HG02884 (cell line): ENCODE results near the gene ADCY10.
A peak's percentile ranks its signal among the peaks of the same experiment; 100 is the strongest.
"Not testable (repeated sequence)": the region's sequence is repeated elsewhere in the genome, so short reads cannot be mapped to it uniquely, and the experiment has no call there.

ENCODE experiments used
- ATAC-seq: cut with Tn5 transposase; IDR thresholded peaks from one replicate; pipeline ENCODE4 v1.9.1; 2021; ENCODE audit warnings: mild to moderate bottlenecking, moderate library complexity; ENCODE audit not compliant: unreplicated experiment

ADCY10 gene

DNA sequence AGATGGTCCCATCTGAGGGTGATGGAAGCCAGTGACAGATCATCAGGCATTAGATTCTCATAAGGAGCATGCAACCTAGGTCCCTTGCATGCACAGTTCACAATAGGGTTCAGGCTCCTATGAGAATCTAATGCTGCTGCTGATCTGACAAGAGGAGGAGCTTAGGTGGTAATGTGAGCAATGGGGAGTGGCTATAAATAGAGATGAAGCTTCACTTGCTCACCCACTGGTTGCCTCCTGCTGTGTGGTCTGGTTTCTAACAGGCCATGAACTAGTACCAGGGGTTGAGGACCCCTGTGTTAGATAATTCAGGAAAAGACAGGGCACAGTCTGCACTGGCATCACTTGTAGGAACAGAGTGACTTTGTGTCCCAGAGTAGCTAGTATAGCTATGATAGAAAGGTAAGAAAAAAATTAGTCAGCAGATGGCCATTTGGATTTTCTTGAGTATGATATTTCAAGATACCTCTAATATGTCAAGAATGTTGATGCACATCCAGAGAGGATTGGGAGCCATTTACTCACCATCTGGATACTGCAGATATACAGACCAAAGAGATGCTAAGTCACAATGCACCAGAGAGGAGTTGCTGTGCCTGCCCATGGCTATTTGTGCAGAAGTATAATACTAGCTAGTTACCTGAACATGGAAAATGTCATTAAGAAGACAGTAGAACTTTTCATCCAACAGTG lies 53.6 kb downstream of the ADCY10 start:
- ATAC-seq: no peak

DNA sequence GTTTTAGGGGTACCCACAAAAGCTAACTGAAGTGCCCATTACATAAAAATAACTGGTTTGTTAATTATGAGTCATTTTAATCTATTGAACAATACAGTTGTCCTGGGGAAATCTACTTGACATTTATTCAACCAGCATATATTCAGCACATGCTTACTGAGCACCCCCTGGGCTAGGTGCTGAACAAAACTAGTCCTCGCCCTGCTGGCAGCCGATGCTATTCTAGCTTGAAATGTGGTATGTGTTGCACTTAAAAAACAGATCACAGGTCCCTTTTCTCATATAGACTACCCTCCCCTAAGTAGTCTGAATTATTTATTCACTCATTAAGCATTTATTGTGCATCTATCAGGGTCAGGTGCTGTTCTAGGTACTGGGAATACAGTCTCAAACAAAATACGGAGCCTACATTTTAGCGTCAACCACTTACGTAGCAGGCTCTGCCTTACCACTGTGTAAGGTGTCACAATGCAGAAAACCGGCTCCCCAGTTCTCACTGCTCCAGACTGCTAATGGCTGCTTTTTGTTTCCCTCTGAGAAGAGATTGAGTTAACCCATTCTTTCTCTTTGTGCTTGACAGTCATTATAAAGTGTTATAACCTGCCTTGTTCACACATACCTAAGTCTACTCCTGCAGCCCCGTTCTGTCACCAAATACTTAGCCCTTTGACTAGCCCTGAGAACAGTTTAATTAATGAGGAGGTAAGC lies 57.1 kb downstream of the ADCY10 start:
- no peak for ATAC-seq

DNA sequence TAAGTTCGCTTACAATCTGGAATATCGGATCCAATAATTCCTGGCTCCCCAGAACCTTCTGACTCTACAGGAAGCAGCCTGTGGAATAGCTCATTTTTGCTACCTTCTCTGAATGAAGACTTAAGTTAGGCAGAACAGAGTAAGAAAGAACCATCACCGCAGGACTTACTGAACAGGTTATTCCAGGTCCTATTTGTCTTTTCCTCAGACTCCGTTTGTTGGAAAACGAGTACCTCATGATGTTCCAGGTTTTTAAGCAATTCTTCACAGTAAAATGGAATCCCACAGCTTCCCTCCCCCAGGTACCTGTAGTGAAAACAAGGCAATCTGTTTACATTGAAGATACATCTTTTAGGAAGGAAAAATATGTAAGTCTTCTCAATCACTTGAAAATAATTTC lies 59.8 kb downstream of the ADCY10 start:
- no peak for ATAC-seq

DNA sequence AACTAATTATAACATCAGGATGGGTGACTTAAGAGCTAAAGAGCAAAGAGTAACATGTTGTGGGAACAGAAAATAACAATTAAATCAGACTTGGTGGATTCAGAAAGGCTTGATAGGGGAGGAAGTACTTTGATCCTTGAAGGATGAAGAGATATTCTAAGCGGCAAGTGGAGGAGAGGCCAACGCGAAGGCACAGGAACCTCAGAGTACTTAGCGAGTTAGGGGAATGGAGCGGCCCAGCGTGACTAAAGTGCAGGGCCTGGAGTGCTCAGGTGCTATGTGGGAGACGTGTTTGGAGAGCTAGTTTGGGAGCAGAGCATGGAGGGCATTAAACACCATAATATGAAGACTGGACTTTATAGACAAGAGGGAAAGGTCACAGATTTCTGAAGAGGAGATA lies 64.3 kb downstream of the ADCY10 start:
- no peak for ATAC-seq

DNA sequence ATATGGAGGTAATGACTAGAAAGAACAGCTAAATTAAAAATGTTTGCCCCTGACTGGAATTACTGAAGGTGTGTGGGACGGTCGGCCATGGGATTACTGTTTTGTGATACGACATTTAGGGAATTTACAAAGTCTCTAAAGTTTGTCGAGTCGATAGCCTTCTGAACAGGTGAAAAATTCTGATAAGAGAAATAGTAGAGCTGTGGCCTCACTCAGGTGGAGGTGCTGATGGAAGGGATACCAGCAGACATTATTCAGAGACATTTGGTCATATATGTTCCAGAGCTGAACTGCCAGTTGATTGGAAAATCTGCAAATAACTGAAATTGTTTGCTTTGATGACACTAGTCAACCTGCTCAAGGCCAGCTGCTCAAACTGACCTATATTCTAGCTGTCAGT lies 71.1 kb downstream of the ADCY10 start:
- ATAC-seq: no peak

DNA sequence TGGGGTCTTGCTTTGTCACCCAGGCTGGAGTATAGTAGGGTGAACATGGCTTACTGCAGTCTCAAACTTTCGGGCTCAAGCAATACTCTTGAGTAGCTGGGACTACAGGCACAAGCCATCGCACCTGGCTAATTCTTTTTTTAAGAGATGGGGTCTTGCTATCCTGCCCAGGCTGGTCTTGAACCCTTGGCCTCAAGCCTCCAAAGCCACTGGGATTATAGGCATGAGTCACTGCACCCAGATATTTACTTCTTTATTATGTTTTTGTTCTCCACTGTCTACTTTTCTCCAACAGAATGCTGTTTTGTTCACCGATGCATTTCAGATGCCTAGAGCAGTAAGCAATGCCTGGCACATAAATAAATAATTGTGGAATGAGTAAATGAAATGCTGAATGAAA lies 72.4 kb downstream of the ADCY10 start:
- ATAC-seq: no peak

DNA sequence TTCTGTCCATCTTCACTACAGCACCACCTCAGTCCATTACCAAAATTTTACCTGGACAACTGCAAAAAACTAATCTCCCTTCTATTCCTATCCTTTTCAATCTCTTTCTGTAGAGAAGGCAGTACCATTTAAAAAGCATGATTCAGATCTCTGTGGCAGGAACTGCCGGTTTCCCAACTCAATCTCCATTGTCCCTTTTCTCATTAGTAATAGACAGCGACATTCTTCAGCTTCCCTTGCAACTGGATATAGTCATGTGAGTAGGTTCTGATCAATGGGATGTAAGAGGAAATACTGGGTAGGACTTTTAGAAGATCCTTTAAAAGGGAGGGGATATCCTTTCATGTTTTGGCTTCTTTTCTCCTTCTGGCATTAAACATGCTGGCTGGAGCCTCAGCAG lies 74.9 kb downstream of the ADCY10 start:
- no peak for ATAC-seq

DNA sequence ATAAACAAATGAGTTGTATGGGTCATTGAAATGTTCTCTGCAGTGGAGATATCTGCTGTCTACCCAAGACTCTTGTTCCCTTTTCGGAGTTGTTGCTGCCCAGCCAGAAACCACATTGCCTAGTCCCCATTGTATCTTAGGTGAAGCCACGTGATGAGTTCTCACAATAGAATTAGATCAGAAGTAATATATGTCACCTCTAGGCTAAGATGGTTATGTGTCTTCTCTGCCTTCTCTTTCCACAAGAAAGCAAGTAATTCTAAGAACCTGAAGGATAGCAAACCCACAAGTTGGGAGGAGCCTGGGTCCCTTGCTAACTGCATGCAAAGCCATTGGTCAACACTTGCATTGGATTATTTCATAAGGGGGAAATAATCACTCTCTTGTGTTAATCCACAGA lies 76.6 kb downstream of the ADCY10 start:
- no peak for ATAC-seq

DNA sequence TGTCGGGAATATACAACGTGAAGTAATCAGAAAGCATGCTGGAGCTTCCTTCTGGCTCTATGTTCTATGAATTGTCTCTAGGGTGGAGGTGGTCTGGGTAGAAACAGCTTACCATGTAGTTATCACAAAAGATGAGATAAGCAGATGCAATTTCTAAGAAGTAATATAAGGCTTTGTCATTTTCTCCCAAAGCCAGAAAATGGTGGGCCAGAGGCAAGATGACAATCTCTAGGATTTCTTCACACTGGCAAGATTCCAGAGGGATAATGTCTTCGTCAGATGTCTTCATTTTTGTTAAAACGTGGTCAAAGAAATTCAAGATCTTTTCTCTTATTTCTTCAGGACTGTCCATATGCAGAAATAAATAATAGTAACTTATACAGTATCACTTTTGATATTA lies 77.7 kb downstream of the ADCY10 start:
- ATAC-seq: no peak

DNA sequence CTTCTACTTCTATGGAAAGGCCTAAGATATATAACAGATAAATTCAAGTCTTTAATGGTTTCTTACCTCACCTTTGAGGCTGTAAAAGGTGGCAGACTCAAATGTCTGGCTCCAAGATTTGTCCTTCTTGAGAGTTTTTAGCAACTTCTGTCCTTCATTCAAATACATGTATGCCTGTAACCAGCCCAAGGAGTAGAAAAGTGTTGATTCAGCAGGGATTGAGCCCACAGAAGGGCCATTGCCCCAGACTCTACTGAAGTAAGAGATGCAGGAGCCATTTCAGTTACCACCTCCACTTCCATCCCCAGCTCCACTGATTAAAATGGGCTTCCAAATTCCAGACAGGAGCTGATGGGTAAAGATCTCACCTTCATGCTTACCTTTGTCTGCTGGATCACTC lies 80.0 kb downstream of the ADCY10 start:
- no peak for ATAC-seq

DNA sequence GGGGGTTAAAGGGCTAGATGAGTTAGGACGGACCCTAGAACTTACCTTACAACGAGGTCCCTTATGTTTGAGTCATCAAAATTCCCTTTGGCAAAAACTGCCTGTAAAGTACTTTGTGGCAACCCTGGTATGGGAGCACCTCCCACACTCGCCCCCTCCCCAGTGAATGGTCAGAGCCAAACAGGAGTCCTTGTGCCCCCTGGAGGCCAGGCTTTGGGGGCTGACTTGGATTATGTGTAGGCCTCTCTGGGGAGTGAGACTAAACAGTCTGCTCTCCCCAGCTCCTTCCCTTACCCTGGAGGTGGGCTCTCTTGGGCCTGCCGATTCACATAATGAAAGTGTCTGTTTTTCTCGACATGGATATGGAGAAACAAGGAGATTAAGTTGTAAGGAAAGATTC lies 81.2 kb downstream of the ADCY10 start:
- ATAC-seq: no peak

DNA sequence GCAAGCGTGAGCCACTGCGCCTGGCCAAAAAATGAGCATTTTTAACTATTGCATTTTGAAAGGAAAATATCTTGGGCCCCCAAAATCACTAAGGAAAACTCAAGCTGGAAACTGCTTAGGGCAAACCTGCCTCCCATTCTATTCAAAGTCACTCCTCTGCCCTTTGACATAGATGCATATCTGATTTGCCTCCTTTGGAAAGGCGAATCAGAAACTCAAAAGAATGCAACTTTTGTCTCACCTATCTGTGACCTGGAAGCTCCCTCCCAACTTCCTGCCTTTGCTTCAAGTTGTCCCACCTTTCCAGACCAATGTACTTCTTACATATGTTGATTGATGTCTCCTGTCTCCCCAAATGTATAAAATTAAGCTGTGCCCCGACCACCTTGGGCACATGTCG lies 83.3 kb downstream of the ADCY10 start:
- not testable (repeated sequence) for ATAC-seq

DNA sequence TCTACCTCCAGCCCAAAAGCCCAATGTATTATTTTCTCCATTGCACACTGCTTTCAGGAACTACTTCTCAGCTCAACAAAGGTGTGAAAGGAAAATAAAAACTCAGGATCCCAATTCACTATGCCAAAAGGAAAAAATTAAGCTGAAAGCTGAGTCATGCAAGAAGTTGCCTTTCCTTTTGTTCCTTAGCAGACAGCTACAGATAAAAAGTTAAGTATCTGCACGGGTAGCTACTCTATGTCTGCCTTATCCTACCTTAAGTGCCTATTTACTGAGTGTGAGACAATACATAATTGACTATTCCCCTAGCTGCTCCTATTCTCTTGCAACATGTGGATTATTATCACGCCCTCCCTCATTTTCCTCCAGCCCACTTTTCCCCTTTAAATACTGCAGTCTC lies 84.1 kb downstream of the ADCY10 start:
- no peak for ATAC-seq

DNA sequence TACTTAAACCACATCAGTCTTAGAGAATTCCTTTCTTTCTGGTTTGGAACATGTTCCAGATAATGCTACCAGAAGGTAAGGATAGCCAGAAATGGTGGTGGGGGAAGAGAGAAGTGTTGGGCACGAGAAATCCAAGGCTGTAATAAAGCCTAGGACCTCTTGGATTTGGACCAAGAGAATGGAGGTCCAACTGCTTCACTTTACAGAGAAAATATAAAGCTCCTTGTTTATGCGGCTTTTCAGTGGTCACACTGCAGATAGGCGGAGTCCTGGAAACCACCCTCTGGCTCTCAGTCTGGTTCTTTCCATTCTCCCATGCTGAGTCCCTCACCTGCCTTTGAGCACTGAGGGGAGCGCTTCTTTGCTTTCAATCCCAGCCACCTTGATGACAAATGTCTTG lies 87.8 kb downstream of the ADCY10 start:
- ATAC-seq: no peak

DNA sequence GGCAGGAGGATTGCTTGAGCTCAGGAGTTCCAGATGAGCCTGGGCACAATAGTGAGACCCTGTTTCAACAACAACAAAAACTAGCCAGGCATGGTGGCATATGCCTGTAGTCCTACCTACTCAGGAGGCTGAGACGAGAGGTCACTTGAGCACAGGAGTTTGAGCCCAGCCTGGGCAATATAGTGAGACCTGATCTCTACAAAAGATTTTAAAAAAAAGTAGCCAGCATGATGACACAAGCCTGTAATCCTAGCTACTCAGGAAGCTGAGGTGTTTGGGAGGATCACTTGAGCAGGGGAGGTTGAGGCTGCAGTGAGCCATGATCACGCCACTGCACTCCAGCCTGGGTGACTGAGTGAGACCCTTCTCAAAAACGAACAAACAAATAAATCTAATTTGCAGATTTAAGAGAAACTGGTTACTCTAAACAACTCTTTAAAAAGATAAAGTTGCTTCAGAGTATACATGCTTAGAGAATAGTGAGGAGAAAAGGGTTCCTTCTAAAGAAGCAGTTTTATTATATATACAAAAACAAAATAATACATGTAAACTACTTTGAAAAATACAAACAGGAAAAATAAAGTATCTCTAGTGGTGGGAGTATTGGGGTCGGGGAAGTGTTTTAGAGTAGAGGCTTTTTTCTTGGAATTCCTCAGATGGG lies 88.4 kb downstream of the ADCY10 start:
- no peak for ATAC-seq

DNA sequence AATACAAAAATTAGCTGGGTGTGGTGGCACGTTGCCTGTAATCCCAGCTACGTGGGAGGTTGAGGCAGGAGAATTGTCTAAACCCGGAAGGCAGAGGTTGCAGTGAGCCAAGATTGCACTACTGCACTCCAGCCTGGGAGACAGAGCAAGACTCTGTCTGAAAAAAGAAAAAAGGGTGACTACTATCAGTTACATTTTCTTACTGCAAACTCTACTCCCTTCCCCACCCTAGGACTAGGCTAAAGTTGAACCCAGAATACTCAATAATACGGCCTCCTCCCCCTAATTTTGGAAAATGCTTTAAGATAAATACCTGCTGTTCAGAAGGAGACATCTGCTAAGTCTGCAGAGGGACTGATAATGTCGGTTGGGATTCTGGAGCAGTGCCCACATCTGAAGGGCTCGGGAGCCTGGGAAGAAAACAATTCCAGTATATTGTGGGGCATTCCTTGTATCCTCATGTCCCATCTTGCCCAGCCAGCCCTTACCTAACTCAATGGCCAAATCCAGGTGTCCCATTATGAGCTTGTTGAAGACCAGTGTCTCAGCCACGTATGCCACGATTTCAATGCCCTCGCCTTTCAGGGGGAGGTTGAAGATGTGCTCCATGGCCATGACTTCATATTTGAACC lies 89.7 kb downstream of the ADCY10 start:
- ATAC-seq: no peak

DNA sequence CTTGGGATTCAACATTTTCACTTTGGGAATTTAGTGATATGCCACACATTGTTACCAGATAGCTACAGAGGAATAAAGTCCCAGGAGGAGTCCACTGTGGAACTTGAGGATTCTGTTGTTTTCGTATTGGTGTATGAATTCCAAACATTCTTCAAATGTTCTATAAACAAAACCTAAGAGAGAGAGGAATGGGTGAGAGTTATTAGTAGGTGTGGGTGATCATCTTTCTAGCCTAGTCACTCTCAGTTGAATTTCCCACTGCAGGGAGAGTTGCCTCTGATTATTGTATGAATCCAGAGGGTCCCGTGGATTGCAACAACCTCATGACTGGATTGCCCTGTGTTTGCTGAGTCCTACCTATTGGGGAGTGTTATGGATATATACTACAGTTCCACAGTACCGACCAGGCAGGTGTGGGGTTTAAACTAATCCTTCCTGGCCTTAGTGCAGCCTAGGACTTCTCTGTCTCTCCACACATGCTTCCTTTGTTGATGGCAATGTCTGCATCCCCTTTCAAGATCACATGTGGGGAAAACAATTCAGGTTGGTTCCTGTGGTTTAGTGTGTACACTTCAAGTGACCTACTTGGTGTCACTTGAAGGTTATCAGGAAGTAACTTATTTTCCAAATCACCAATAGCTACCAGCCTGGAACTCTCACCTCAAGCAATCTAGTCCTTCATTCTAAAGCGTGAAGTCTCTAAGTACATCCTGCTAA lies 91.8 kb downstream of the ADCY10 start:
- ATAC-seq: no peak

DNA sequence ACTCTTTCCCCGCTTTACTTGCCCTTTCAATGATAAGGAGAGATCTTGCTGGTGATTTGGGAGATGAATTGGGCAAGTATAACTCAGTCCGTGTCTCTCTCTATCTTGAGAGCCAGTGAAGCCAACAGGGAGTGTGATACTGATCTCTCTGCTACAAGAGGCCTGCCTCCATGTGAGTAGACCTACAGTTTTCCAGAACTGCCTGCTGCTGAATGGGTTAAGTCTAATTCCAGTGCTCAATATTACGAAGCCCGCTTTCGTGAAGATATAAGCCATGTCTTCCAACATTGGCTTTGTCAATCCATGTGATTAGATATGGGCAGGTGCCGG lies 92.6 kb downstream of the ADCY10 start:
- no peak for ATAC-seq

DNA sequence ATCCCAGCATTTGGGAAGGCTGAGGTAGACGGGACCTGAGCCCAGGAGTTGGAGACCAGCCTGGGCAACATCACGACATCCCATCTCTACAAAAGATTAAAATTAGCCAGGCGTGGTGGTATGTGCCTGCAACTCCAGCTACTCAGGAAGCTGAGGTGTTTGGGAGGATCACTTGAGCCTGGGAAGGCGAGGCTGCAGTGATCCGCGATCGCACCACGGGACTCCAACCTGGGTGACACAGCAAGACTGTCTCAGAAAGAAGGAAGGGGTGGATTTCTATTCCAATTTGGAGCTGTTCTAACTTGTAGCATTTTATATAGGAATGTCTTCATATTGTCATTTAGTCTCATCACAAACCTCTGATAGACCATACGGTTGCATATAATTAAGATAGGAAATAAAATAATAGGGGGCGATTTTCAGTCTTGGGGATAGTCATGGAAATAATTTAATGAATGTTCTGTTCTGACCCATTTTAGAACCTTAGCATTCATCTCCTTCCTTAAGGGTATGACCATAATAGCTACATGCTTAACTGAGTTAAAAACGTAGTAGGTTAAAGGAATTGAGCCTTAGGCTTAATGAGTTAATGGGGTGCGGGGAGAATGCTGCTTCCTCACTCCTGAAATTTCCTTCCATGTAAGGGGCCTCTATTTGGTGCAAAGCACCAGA lies 93.1 kb downstream of the ADCY10 start:
- no peak for ATAC-seq

DNA sequence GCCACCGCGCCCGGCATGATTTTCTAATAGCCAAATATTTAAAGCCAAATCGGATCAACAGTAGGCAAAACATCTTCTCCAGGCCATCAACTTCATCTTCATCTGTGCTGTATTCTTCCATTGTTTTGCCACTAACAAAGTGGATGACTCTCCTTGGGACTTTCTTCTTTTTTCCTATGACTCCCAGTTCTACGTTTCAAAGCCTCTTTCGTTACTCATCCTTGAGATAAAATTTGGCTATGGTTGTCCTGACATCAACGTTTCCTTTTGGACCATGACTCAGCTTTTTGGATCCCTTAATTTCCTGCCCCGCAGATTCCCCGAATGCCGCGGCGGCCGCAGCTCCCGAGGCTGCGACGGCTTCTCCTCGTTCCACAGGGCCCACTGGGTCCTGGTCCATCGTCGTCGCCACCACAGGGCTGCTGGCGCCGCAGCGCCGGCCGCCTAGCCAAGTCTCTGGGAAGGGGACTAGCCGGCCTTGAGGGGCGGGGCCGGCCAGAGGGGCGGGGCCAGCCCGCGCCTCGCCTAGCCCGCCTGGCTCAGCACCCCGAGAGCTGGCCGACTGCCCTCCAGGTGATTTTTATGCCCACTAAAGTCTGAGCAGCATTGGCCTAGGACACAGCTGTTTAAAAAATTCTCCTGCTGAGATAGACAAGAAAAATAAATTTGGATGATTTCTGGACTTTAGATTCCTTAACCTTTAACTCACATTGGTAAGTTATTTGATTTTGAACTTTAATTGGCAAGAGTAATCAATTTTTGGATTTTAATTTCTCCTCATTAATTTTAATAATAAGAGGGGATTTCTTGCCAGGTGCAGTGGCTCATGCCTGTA lies 93.9 kb downstream of the ADCY10 start:
- ATAC-seq: peak; percentile 60
